H9 (cell line): ENCODE data around the gene ABHD4. TPM values are rescaled to one million over a fixed set of nuclear protein-coding genes. Genes with fewer than 3 reads are reported as not detected.

Experiments used
- DNase-seq: peaks from one replicate; pipeline ENCODE4 v3.0.0-alpha.2; 2017
- H2AFZ ChIP-seq: one replicate; pipeline ENCODE4 v1.6.1; 2013; ENCODE audit warnings: mild to moderate bottlenecking, low read length, control low read depth, moderate library complexity
- H2AK5ac ChIP-seq: 2 replicates; pipeline ENCODE4 v1.6.1; 2013; ENCODE audit warnings: low read length, control low read depth, mixed read lengths; ENCODE audit not compliant: insufficient read length
- H2BK120ac ChIP-seq: one replicate; pipeline ENCODE4 v1.6.1; 2013; ENCODE audit warnings: low read depth, mild to moderate bottlenecking, low read length, control low read depth, inconsistent platforms; ENCODE audit not compliant: poor library complexity, severe bottlenecking
- H2BK12ac ChIP-seq: 2 replicates; pipeline ENCODE4 v1.6.1; 2013; ENCODE audit warnings: low read length, control low read depth, mixed read lengths, low read depth; ENCODE audit not compliant: insufficient read length
- H2BK15ac ChIP-seq: 2 replicates; pipeline ENCODE4 v1.6.1; 2013; ENCODE audit warnings: low read depth, low read length, control low read depth
- H2BK20ac ChIP-seq: one replicate; pipeline ENCODE4 v1.6.1; 2013; ENCODE audit warnings: low read depth, mild to moderate bottlenecking, low read length, control low read depth, inconsistent platforms; ENCODE audit not compliant: poor library complexity, severe bottlenecking
- H2BK5ac ChIP-seq: 2 replicates; pipeline ENCODE4 v1.6.1; 2013; ENCODE audit warnings: low read length, control low read depth, mixed read lengths; ENCODE audit not compliant: insufficient read length
- H3K14ac ChIP-seq: 2 replicates; pipeline ENCODE4 v1.6.1; 2013; ENCODE audit warnings: low read length, control low read depth; ENCODE audit not compliant: insufficient read depth
- H3K18ac ChIP-seq: 2 replicates; pipeline ENCODE4 v1.6.1; 2013; ENCODE audit warnings: low read depth, mild to moderate bottlenecking, mixed read lengths, low read length, control low read depth; ENCODE audit not compliant: insufficient read length
- H3K23ac ChIP-seq: 2 replicates; pipeline ENCODE4 v1.6.1; 2013; ENCODE audit warnings: low read length, control low read depth, mixed read lengths, low read depth; ENCODE audit not compliant: insufficient read length
- H3K23me2 ChIP-seq: 2 replicates; pipeline ENCODE4 v1.6.1; 2013; ENCODE audit warnings: low read depth, mild to moderate bottlenecking, mixed read lengths, low read length, control low read depth; ENCODE audit not compliant: insufficient read length, poor library complexity, severe bottlenecking
- H3K27ac ChIP-seq: 2 replicates; pipeline ENCODE4 v1.5.1; 2013; ENCODE audit warnings: low read length, control low read depth, mixed read lengths, low read depth; ENCODE audit not compliant: insufficient read length
- H3K27me3 ChIP-seq: 2 replicates; pipeline ENCODE4 v1.6.1; 2013; ENCODE audit warnings: low read length, control low read depth, inconsistent platforms; ENCODE audit not compliant: insufficient read depth
- H3K4ac ChIP-seq: 2 replicates; pipeline ENCODE4 v1.6.1; 2013; ENCODE audit warnings: low read depth, mild to moderate bottlenecking, control low read depth, inconsistent platforms, low read length, moderate library complexity
- H3K4me1 ChIP-seq: 2 replicates; pipeline ENCODE4 v1.6.1; 2013; ENCODE audit warnings: low read length, control low read depth, inconsistent platforms; ENCODE audit not compliant: insufficient read depth
- H3K4me2 ChIP-seq: 2 replicates; pipeline ENCODE4 v1.6.1; 2013; ENCODE audit warnings: low read length, control low read depth, mixed read lengths; ENCODE audit not compliant: insufficient read length, insufficient read depth
- H3K56ac ChIP-seq: 2 replicates; pipeline ENCODE4 v1.6.1; 2013; ENCODE audit warnings: low read depth, mild to moderate bottlenecking, mixed read lengths, low read length, control low read depth; ENCODE audit not compliant: insufficient read length
- H3K79me1 ChIP-seq: 2 replicates; pipeline ENCODE4 v1.6.1; 2013; ENCODE audit warnings: low read depth, mild to moderate bottlenecking, moderate library complexity, low read length, control low read depth, inconsistent platforms; ENCODE audit not compliant: insufficient read depth, poor library complexity, severe bottlenecking
- H3K79me2 ChIP-seq: 2 replicates; pipeline ENCODE4 v1.6.1; 2013; ENCODE audit warnings: low read length, control low read depth, inconsistent platforms; ENCODE audit not compliant: insufficient read depth
- H3K9ac ChIP-seq: 2 replicates; pipeline ENCODE4 v1.6.1; 2013; ENCODE audit warnings: low read length, control low read depth, mixed read lengths; ENCODE audit not compliant: insufficient read length; ENCODE audit errors: extremely low read depth
- H3K9me3 ChIP-seq: one replicate; pipeline ENCODE4 v1.6.1; 2013; ENCODE audit warnings: low read depth, low read length, inconsistent platforms; ENCODE audit not compliant: control insufficient read depth
- H3T11ph ChIP-seq: one replicate; pipeline ENCODE4 v1.6.1; 2013; ENCODE audit warnings: mild to moderate bottlenecking, low read length, control low read depth, inconsistent platforms
- H4K20me1 ChIP-seq: one replicate; pipeline ENCODE4 v1.6.1; 2013; ENCODE audit not compliant: control insufficient read depth, insufficient read length, insufficient read depth
- H4K5ac ChIP-seq: 2 replicates; pipeline ENCODE4 v1.6.1; 2013; ENCODE audit warnings: low read depth, mild to moderate bottlenecking, mixed read lengths, low read length, control low read depth; ENCODE audit not compliant: insufficient read length
- H4K8ac ChIP-seq: replicated peaks from 2 replicates; pipeline ENCODE4 v1.6.1; 2013; ENCODE audit warnings: low read length, control low read depth, mixed read lengths, low read depth; ENCODE audit not compliant: insufficient read length
- H4K91ac ChIP-seq: 2 replicates; pipeline ENCODE4 v1.6.1; 2013; ENCODE audit warnings: low read depth, mild to moderate bottlenecking, moderate library complexity, mixed read lengths, low read length, control low read depth; ENCODE audit not compliant: insufficient read length
- H3K27ac Mint-ChIP-seq, 3 experiments: 2 replicates in 2 of 3; 3 replicates in 1 of 3; pipeline ENCODE4 v1.8.0; 2020 to 2021; ENCODE audit warnings: mixed read lengths in 3 of 3, mild to moderate bottlenecking in 1 of 3, moderate library complexity in 1 of 3
- H3K27me3 Mint-ChIP-seq: 2 replicates; pipeline ENCODE4 v1.8.0; 2021; ENCODE audit warnings: low read depth, mild to moderate bottlenecking, moderate library complexity, mixed read lengths
- H3K36me3 Mint-ChIP-seq, 3 experiments: 2 replicates in 2 of 3; 3 replicates in 1 of 3; pipeline ENCODE4 v1.8.0; 2020 to 2021; ENCODE audit warnings: low read depth in 3 of 3, mixed read lengths in 3 of 3; ENCODE audit not compliant: insufficient read depth in 1 of 3
- H3K4me1 Mint-ChIP-seq, 2 experiments: 2 replicates each; pipeline ENCODE4 v1.8.0; 2020; ENCODE audit warnings: mixed read lengths in 2 of 2
- H3K4me3 Mint-ChIP-seq, 2 experiments: 2 replicates in 1 of 2; 3 replicates in 1 of 2; pipeline ENCODE4 v1.8.0; 2020 to 2021; ENCODE audit warnings: mild to moderate bottlenecking in 2 of 2, mixed read lengths in 2 of 2, moderate library complexity in 1 of 2
- H3K9me3 Mint-ChIP-seq, 2 experiments: 2 replicates in 1 of 2; 3 replicates in 1 of 2; pipeline ENCODE4 v1.8.0; 2020; ENCODE audit warnings: mild to moderate bottlenecking in 2 of 2, mixed read lengths in 2 of 2, moderate library complexity in 1 of 2
- WGBS: extraction: QIAGEN DNeasy Blood & Tissue Kit; methylation state at CpG from one replicate; pipeline ENCODE4 v1.1.7; 2013; ENCODE audit warnings: missing lambda C conversion rate, low lambda C conversion rate, mixed read lengths; ENCODE audit not compliant: insufficient read length; ENCODE audit errors: extremely low coverage; 5-methylcytosine and 5-hydroxymethylcytosine counted together
- total RNA-seq: library from RNA; stranded (reverse); gene quantifications from 2 replicates; pipeline ENCODE4 v1.2.1, GENCODE V29; 2021
- TF ChIP-seq, protein P1 (sequence below): fragments of 200-600 bp; sonication (generic); conservative IDR thresholded peaks from 3 replicates; pipeline ENCODE4 v1.8.0; 2021; ENCODE audit warnings: antibody characterized with exemption, mild to moderate bottlenecking

The ABHD4 gene
- total RNA-seq, 1 experiment from 2014 or later, result 21.8 TPM

DNA sequence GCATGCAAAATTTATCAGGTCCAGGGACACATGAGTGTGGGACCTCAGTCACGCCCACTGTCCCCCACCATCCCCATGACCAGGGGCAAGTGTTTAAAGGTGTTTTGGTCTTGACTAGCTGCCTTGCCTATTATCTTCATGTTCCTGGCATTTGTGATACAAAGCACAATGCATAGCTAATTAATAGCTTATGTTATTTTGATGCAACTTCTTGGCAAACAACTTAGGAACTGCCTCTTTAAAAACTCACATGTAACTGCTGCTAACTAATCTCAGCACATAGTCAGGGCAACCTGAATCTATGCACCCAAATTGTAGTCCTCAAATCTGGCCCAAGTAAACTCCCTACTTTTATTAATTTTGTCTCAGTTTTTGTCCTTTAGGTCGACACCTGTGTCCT is 53.5 kb downstream of the ABHD4 start:
- Histone ChIP-seq H2AK5ac (no peak overlapping the region), H3K27ac (no peak overlapping the region), H3K4me1 (no peaks in the 10 kb centered on the region), H4K8ac (no peak overlapping the region), H3K4me2 (no peak overlapping the region), H3K23me2 (no peaks in the 10 kb centered on the region), H2BK20ac (no peak overlapping the region), H2BK12ac (no peak overlapping the region), H3K79me2 (no peaks in the 10 kb centered on the region), H3K27me3 (no peaks in the 10 kb centered on the region), H3K14ac (no peak overlapping the region), H3K56ac (no peak overlapping the region), H4K91ac (no peak overlapping the region), H4K20me1 (no peaks in the 10 kb centered on the region), H2BK15ac (no peak overlapping the region), H3T11ph (no peak overlapping the region), H4K5ac (no peak overlapping the region), H3K9me3 (no peaks in the 10 kb centered on the region), H3K4ac (no peak overlapping the region), H3K79me1 (no peaks in the 10 kb centered on the region), H3K18ac (no peak overlapping the region), H2AFZ (no peak overlapping the region), H2BK5ac (no peak overlapping the region), H3K23ac (no peak overlapping the region), H2BK120ac (no peak overlapping the region), H3K9ac (no peak overlapping the region)
- Mint-ChIP-seq H3K9me3 (no peaks in the 10 kb centered on the region), H3K27me3 (no peaks in the 10 kb centered on the region; the same call in 1 of the 2 replicates), H3K4me3 (no peak overlapping the region), H3K4me1 (peaks cover 3 to 8% of the 10 kb centered on the region in 2 experiments), H3K36me3 (no peaks in the 10 kb centered on the region), H3K27ac (no peak overlapping the region)
- DNase-seq, result no peak
- WGBS, result no CpG with 5 or more reads among the region's 2 CpGs
- TF ChIP-seq, protein P1, sequence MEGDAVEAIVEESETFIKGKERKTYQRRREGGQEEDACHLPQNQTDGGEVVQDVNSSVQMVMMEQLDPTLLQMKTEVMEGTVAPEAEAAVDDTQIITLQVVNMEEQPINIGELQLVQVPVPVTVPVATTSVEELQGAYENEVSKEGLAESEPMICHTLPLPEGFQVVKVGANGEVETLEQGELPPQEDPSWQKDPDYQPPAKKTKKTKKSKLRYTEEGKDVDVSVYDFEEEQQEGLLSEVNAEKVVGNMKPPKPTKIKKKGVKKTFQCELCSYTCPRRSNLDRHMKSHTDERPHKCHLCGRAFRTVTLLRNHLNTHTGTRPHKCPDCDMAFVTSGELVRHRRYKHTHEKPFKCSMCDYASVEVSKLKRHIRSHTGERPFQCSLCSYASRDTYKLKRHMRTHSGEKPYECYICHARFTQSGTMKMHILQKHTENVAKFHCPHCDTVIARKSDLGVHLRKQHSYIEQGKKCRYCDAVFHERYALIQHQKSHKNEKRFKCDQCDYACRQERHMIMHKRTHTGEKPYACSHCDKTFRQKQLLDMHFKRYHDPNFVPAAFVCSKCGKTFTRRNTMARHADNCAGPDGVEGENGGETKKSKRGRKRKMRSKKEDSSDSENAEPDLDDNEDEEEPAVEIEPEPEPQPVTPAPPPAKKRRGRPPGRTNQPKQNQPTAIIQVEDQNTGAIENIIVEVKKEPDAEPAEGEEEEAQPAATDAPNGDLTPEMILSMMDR, result no peak
